ENCODE data around the gene IGFALS.

The IGFALS gene

DNA sequence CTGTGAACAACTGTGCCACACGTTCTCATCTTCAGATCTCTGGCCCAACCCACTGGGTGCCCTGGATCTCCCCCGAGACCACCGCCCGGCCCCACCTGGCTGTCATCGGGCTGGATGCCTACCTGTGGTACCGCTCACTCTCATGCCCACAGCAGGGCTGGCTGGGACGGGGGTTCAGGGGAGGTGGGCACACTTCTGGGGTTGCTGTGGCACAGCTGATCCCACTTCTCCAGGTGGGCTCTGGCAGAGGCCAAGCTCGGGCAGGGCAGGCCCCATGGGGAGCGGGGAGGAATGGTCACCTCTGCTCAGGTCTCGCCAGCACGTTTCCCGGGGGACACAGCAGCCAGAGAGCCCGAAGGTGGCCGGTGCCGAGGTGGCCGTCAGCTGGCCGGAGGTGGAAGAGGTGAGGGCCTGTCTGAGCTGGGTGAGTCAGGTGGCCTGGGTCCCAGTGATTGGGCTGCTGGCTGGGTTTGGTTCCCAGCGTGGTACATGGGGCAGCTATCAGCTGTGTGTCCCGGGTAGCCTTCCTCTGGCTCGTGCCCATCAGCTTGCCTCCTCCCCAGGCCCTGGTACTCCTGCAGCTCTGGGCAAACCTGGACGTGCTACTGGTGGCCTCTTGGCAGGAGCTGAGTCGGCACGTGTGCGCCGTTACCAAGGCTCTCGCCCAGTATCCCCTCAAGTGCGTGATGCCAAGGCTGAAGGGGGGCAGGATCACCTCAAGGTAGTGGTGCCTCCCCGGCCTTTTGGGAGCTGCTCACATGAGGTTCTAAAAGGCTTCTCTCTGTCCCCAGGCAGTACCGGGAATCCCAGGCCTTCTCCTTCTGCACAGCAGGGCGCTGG lies 18.3 kb downstream of the IGFALS start:
- no peak for DNase-seq

DNA sequence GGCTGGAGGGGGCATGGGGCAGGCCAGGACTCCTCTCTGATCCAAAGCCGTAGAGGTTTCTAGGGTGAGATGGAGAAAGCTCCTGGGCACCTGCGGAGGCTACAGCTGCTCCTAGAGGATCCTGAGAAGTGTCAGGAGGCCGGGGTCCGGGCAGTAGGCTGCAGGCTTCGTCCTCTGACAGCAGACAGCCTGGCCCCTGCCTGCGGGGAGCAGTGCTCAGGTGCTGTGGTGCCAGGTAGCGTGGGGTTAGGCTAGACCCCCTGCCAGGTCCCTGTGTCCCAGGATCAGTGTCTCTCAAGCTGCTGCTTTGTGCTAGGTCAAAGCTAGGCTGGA lies 19.1 kb downstream of the IGFALS start:
- DNase-seq = no peak

- peak; percentile 40 for DNase-seq
Observed at GRCh38 chr16:1773703-1774447, 19.6 kb downstream of the IGFALS start.

DNA sequence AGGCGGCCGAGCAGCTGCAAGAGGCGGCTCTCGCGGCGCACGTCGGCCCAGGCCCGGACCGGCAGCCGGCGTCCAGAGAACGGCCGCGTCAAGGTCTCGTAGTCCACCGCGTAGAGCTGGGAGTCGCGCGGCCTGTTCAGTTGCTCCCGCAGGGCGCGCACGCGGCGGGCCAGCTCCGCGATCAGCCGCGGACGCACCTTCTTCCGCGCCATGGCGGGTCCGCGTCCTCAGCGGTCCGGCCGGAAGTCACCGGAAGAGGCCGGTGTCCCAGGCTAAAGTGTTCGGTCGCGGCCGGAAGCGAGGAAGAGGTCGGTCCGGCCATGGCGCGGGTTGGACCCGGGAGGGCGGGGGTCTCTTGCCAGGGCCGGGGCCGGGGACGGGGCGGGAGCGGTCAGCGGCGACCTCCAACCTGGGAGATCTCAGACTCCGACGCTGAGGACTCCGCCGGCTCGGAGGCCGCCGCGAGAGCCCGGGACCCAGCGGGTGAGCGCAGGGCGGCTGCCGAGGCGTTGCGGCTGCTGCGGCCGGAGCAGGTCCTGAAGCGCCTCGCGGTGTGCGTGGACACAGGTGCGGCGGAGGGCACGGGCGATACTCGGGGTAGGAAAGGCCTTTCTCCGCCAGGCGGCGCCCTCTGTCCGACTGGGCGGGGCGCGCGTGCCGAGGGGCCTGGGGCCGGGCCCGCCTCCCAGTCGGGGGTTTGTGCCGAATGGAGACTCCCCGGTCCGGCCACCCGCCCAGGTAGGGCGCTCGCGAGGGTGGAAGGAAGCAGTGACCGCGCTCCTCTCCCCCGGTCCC lies 20.4 kb downstream of the IGFALS start, which contains the start of gene MRPS34:
TSS of gene MRPS34 (minus strand) at position 227 of the 795 bp plus-strand sequence. CDS start at position 212, 15 bp downstream.
- DNase-seq = peak; percentile 84

GRCh38 chr16:1772362-1772907 lies 21.1 kb downstream of the IGFALS start, which contains the start of gene EME2:
Gene EME2 (plus strand): TSS chr16:1772810. CDS start chr16:1773228, 418 bp downstream.
- peak; percentile 52 for DNase-seq

GRCh38 chr16:1771864-1772361 lies 21.6 kb downstream of the IGFALS start:
- no peak for DNase-seq

DNA sequence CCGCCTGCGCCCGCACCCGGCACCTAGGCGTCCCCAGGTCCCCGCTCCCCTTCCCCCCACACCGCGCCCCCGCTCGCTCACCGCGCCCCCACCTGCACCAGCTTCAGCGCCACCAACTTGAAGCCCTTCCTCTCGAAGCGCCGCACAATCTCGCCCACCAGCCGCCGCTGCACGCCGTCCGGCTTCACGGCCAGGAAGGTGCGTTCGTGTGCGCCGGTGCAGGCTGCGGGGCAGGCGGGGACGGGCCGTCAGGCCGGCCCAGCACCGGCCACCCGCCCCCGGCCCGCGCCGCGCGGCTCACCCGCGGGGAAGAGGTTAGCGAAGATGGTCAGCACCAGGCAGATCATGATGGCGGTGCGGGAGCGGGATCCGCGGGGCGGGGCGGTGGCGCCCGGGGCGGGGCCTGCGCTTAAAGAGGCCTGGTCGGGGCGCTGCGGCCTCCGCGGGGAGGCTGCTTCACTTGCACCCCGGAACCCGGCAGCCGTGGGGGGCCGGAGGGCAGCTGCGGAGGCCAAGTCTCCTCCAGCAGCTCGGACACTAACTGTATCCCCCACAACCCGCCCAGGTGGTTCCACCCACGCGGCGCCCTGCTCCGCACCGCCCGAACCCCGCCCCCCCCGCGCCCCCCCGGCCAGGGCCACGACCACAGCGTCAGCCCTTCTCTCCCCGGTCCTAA lies 22.2 kb downstream of the IGFALS start, which contains the start of gene NME3:
TSS of gene NME3 (minus strand) at position 356 of the 676 bp plus-strand sequence. CDS start at position 347, 9 bp downstream.
- DNase-seq = peak; percentile 70

- peak; percentile 45 for DNase-seq
Observed at GRCh38 chr16:1770328-1771187, 22.9 kb downstream of the IGFALS start.

- no peak for DNase-seq
Observed at GRCh38 chr16:1769402-1770300, 23.9 kb downstream of the IGFALS start.

DNA sequence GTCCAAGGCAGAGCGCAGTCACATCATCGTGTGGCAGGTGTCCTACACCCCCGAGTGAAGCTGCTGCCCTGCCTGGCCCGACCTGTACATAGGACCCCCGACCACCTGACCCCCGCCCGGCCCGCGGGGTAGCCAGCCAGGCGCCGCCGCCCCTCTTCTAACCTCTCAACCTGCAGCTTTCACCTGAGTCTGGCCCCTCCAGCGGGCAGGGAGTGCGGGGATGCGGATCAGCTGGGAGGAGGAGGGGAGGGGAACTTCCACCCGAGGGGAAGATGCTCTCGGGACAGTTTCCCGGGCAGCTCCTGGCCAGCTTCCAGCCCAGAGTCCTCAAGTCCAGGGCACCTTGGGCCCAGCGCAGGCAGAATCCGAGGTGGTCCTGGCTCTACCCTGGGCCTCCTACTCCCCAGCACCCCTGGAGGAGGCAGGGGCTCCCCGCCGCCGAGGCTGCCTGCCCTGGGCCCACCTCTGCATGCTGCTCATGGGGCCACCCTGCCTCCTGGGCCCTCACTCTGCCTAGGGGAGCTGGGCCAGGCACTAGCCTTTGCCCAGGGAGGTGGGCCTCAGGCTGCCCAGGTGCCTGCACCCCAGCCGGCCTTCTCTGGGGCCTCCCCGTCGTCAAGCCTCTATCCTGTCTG lies 24.6 kb downstream of the IGFALS start:
- DNase-seq = no peak

DNA sequence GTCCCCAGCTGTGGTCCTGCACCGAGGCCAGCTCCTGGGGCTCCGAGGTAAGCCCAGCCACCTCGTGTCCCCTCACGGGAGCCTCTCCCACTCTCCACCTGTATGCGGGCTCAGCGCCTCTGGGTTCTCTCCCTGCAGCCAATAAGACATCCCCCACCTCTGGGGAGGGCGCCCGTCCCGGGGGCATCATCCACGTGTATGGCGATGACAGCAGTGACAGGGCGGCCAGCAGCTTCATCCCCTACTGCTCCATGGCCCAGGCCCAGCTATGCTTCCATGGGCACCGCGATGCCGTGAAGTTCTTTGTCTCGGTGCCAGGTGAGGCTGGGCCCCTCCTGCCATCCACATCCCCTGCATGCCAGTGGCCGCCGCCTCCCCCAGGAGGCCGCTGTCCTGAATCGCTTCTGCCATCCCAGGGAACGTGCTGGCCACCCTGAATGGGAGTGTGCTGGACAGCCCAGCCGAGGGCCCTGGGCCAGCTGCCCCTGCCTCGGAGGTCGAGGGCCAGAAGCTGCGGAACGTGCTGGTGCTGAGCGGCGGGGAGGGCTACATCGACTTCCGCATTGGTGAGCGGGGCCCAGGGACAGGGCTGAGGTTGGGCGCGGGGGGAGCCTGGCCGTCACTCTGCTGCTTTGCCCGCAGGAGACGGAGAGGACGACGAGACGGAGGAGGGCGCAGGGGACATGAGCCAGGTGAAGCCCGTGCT lies 25.3 kb downstream of the IGFALS start:
- no peak for DNase-seq

DNA sequence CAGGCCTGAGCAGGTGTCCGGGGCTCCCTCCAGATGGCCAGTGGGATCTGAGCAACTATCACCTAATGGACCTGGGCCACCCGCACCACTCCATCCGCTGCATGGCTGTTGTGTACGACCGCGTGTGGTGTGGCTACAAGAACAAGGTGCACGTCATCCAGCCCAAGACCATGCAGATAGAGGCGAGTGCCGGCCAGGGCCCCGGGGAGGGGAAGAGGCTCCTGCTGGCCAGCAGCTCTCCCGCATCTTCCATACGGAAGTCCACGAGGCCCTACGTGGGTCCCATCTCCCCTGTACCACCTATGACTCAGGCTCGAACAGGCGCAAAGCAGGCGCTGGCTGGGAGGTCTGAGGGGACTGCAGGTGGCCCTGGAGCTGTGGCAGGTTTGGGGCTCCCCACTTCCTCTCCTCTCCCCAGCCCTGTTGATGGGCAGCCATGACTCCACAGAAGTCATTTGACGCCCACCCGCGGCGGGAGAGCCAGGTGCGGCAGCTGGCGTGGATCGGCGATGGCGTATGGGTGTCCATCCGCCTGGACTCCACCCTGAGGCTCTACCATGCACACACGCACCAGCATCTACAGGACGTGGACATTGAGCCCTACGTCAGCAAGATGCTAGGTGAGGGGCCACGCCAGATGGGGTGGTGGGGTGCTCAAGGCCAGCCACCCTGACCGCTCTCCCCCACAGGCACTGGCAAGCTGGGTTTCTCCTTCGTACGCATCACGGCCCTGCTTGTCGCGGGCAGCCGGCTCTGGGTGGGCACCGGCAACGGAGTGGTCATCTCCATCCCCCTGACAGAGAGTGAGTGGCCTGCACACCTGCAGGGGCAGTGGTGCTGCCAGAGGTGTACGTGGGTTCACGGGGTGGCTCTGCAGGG lies 26.1 kb downstream of the IGFALS start:
- no peak for DNase-seq

DNA sequence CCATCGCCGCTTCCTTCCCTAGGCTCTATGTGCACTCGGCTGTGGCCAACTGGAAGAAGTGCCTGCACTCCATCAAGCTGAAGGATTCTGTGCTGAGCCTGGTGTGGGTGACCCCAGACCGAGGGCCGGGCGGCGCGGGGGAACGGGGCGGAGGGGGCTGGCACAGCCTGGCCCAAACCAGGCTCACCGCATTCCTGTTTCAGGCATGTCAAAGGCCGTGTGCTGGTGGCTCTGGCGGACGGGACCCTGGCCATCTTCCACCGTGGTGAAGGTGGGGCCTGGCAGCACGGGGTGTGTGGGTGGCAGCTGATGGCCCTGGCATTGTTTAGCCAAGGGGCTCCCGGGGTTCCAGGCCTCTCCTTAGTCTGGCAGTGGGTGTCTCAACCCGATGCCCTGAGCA lies 26.8 kb downstream of the IGFALS start:
- DNase-seq = no peak

DNA sequence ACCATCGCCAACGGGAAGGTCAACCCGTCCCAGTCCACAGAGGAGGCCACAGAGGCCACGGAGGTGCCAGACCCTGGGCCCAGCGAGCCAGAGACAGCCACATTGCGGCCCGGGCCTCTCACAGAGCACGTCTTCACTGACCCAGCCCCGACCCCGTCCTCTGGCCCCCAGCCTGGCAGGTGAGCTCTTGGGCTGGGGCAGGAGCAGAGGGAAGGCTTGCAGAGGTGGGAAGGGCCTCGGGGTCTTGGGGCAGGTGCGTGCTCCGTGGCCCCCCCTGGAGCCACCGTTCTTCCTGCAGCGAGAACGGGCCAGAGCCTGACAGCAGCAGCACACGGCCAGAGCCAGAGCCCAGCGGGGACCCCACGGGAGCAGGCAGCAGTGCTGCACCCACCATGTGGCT lies 27.3 kb downstream of the IGFALS start:
- DNase-seq = no peak

DNA sequence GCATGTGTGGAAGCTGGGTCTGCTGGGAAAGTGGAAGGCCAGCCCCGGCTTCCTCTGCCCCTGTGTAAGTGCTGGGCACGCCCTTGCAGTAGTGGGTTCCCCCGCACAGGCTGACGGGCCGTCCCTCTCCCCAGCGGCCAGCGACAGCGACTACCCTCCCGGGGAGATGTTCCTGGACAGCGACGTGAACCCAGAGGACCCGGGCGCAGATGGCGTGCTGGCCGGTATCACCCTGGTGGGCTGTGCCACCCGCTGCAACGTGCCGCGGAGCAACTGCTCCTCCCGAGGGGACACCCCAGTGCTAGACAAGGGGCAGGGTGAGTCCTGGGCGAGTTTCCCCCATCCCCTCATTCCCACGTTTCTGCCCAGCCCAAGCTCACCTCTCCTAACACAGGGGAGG lies 27.7 kb downstream of the IGFALS start:
- DNase-seq = no peak

DNA sequence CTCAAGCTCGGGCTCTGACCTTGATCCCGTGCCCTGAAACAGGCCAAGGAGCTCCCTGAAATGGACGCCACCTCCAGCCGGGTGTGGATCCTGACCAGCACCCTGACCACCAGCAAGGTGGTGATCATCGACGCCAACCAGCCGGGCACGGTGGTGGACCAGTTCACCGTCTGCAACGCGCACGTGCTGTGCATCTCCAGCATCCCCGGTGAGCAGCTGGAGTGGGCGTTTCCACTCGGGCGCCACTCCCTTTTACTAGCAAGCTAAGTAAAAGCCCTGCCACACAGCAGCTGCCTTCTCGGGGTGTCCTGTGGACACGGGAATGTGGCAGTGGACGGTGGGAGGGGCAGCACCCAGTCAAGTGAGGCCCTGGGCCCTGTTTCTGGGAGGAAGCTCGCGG lies 28.5 kb downstream of the IGFALS start:
- DNase-seq = no peak

Data from EL (cell line).